Mesodermal cell (in vitro differentiated cells): ENCODE measurements around the gene SCUBE1.

Experiments
- H3K27ac ChIP-seq: 2 replicates; pipeline ENCODE4 v1.7.0; 2013; ENCODE audit warnings: mild to moderate bottlenecking, low read depth, low read length, moderate library complexity; ENCODE audit not compliant: severe bottlenecking
- H3K36me3 ChIP-seq: 2 replicates; pipeline ENCODE4 v1.7.1; 2013; ENCODE audit warnings: mild to moderate bottlenecking, low read length, moderate library complexity; ENCODE audit not compliant: control insufficient read depth, insufficient read depth
- H3K4me1 ChIP-seq: one replicate; pipeline ENCODE4 v1.7.1; 2013; ENCODE audit warnings: mild to moderate bottlenecking, low read length; ENCODE audit not compliant: insufficient read depth, control insufficient read depth, poor library complexity, severe bottlenecking
- H3K4me3 ChIP-seq: 2 replicates; pipeline ENCODE4 v1.7.0; 2013; ENCODE audit warnings: low read length, control low read depth, mild to moderate bottlenecking; ENCODE audit not compliant: insufficient read depth, poor library complexity, severe bottlenecking; ENCODE audit errors: extremely low read depth
- H3K9me3 ChIP-seq: 2 replicates; pipeline ENCODE4 v1.7.1; 2013; ENCODE audit warnings: mild to moderate bottlenecking, low read length, moderate library complexity; ENCODE audit not compliant: control insufficient read depth
- WGBS, 2 experiments: methylation state at CpG; one replicate each; pipeline ENCODE4 v1.1.5; 2013; ENCODE audit warnings: missing lambda C conversion rate in 2 of 2; ENCODE audit not compliant: insufficient coverage in 2 of 2; 5-methylcytosine and 5-hydroxymethylcytosine counted together

The SCUBE1 gene

DNA sequence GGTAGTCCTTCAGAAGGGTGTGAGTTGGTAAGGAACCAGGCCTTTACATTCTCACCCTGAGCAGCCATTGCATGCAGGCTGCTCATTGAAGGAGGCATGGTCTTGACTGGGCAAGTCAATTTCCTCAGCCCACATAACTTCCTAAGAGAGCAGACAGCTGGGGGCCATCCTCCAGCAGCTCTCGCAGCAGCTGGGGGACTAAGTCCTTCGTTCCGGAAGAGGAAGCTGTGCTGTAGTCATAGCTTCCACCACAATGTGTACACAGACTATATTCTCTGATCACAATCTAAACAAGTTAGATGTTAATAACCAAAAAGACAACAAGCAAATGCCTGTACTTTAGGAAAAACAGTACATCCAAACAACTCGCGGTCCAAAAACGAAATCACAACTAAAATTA is 38.5 kb upstream of the SCUBE1 start:
- 79 to 100% methylated on average over 3 to 6 of the region's 6 CpGs for WGBS, 2 experiments
- H3K4me3 ChIP-seq: no peak overlapping the region
- peaks cover 6% of the 10 kb centered on the region for H3K4me1 ChIP-seq
- H3K27ac ChIP-seq: no peak overlapping the region
- no peaks in the 10 kb centered on the region for H3K36me3 ChIP-seq
- no peaks in the 10 kb centered on the region for H3K9me3 ChIP-seq

DNA sequence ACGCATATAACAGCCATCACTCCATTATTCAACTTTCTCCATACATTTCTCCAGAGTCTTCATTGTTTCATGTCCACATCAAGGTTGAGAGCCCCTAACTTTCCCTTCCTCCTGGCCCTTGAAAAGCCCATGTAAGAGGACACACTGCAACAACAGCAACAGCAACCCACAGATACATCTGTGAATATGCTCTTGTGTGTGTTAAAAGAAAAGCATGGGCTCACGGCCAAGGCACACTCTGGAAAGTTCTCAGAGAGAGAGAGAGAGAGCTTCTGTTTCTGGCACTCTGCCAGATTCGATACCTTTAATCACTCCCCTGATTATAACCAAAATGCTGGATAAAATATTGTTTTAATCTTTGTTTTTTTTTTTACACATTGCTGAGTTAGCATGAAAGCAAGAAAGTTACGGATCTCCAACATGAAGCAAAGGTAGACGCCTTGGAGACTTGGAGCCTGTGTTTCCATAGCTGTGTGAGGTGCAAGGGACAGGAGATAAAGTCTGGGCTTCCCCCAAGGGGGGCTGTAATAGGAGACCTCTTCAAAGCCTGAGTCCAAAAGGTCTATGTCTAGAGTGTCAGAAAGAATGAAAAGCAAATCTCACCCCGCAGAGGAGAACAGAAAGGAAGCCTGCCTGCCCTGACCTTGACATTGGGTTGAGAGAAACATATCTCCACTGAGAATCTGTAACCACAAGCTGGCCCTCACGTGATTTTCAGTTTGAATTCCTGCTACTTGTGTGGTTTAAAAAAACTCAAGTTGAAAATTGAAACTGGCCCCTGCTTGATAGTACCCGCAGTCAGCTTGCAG is 34.9 kb upstream of the SCUBE1 start:
- H3K4me3 ChIP-seq: no peak overlapping the region
- peaks cover 4% of the 10 kb centered on the region for H3K9me3 ChIP-seq
- WGBS, 2 experiments: 81 to 94% methylated on average over 3 to 5 of the region's 8 CpGs
- peaks cover 6% of the 10 kb centered on the region for H3K4me1 ChIP-seq
- H3K36me3 ChIP-seq: no peaks in the 10 kb centered on the region
- no peak overlapping the region for H3K27ac ChIP-seq

- peaks cover 4% of the 10 kb centered on the region for H3K9me3 ChIP-seq
- H3K27ac ChIP-seq: no peak overlapping the region
- peaks cover 6% of the 10 kb centered on the region for H3K4me1 ChIP-seq
- H3K36me3 ChIP-seq: no peaks in the 10 kb centered on the region
- no peak overlapping the region for H3K4me3 ChIP-seq
- 94 to 96% methylated on average over 9 to 10 of the region's 10 CpGs for WGBS, 2 experiments
Observed at GRCh38 chr22:43377548-43377895, 34.4 kb upstream of the SCUBE1 start.

- Histone ChIP-seq H3K4me3 (no peak overlapping the region), H3K36me3 (no peaks in the 10 kb centered on the region), H3K9me3 (peaks cover 4% of the 10 kb centered on the region), H3K27ac (no peak overlapping the region), H3K4me1 (peaks cover 6% of the 10 kb centered on the region)
- 77 to 81% methylated on average over 9 to 11 of the region's 15 CpGs for WGBS, 2 experiments
Observed at GRCh38 chr22:43376765-43377547, 33.8 kb upstream of the SCUBE1 start.

DNA sequence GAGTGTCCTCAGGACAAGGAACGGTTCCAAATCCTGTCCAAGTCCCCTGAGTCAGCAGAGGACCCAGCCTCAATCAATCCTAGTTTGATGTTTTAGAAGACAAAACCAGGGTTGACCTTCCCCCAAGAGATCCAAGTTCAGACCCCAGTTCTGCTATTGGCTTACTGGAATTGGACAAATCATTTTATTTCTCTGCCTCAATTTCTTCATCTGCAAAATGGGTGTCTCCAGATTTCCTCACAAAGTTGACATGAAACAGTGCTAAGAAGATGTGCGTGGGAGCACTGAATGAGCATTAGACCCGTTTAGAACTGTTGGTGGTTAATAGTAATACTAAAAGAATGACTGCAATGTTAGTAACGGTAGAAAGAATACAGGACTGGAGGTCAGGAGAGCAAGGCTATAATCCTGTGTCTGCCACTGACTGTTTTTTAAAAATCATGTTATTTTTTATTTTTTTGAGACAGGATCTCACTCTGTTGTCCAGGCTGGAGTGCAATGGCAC is 32.8 kb upstream of the SCUBE1 start:
- H3K4me3 ChIP-seq: no peak overlapping the region
- no peaks in the 10 kb centered on the region for H3K36me3 ChIP-seq
- H3K4me1 ChIP-seq: peaks cover 6% of the 10 kb centered on the region
- WGBS, 2 experiments: 97 to 99% methylated on average over 4 of the region's 4 CpGs
- no peak overlapping the region for H3K27ac ChIP-seq
- H3K9me3 ChIP-seq: peaks cover 4% of the 10 kb centered on the region

GRCh38 chr22:43370036-43370435 is 26.9 kb upstream of the SCUBE1 start:
- 55 to 76% methylated on average over 4 to 5 of the region's 9 CpGs for WGBS, 2 experiments
- Histone ChIP-seq H3K4me1 (no peaks in the 10 kb centered on the region), H3K36me3 (no peaks in the 10 kb centered on the region), H3K4me3 (no peak overlapping the region), H3K27ac (no peak overlapping the region), H3K9me3 (peaks cover 4% of the 10 kb centered on the region)

DNA sequence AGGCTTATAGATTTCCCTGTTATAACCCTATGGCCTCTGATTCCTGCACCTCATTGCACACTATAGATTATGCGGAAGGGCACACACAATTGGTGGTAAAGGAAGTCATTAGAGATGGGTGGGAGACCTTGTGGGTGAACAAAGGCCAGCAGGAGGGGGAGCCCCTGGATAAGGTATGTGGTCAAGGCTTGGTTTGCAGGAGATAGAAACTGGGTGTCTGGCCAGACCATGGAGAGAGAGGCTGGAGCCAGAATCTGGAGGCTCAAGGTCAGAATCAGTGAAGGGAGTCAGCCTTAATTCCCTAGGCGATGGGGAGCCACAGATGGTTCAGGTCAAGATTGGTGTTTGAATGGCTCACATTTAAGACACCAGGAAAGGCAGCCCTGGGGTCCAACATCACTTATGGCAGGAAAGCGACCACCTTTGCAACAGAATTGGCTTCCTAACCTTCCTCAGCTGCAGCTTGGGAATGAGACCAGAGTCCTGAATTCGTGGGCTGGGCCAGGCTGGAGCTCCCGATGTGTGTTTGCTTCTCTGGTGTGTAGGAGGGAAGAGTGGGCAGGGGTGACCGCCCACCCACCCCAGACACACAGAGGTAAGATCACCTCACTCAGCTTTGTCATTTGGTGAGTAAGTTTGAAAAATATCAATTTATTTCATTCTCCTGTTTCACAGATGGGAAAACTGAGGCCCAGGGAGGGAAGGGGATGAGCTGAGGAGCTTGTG is 22.7 kb upstream of the SCUBE1 start:
- H3K9me3 ChIP-seq: no peaks in the 10 kb centered on the region
- WGBS, 2 experiments: 87 to 100% methylated on average over 2 to 3 of the region's 6 CpGs
- no peak overlapping the region for H3K4me3 ChIP-seq
- H3K4me1 ChIP-seq: peaks cover 7% of the 10 kb centered on the region
- H3K36me3 ChIP-seq: no peaks in the 10 kb centered on the region
- H3K27ac ChIP-seq: no peak overlapping the region

GRCh38 chr22:43364169-43364435 is 20.9 kb upstream of the SCUBE1 start:
- Histone ChIP-seq H3K4me1 (peaks cover 7% of the 10 kb centered on the region), H3K36me3 (no peaks in the 10 kb centered on the region), H3K27ac (no peak overlapping the region), H3K4me3 (no peak overlapping the region), H3K9me3 (no peaks in the 10 kb centered on the region)
- 87 to 91% methylated on average over 6 to 7 of the region's 8 CpGs for WGBS, 2 experiments

DNA sequence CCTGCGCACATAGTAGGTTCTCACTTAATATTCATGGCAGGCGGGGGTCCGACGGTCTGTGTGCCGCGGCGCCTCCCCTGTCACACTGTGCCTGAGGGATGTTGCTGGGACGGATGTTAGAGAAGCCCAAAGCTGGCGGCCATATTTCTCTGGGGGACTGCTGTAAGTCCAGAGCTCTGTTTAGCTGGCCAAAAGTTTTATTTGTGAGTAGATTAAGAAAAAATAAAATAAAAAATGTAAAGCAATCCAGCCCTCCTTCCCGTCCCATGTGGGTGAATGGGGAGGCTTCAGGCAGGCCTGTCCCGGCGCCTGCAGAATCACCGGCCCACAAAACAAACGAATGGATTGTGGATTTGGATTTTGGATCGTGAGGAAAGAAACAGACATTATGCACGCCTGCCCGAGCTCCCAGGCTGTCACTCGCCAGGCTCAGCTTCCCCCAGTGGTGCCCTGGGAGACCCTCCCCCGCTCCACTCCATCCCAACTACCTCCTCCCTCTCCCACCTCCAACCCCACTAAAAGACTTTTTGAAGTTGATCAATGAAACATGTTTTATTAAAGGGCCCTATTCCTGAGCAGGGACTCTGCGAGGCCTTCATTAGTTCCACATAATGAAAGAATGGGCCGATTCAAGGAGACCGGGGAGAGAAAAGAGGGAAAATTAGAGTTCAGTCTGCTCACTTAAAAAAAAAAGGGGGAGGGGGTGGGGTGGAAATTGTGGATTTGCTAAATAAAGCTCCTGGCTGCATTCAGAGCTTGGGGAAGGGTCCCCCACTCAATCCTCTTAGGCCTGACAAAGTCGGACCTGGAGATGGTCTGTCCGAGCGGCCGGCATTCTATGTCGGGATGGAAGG is 20.4 kb upstream of the SCUBE1 start:
- peak overlapping the region; percentile 24 for H3K27ac ChIP-seq
- H3K4me1 ChIP-seq: peaks cover 7% of the 10 kb centered on the region
- H3K9me3 ChIP-seq: no peaks in the 10 kb centered on the region
- H3K4me3 ChIP-seq: no peak overlapping the region
- WGBS, 2 experiments: 82% methylated on average over 19 to 25 of the region's 27 CpGs
- no peaks in the 10 kb centered on the region for H3K36me3 ChIP-seq

GRCh38 chr22:43360576-43360975 is 17.4 kb upstream of the SCUBE1 start:
- H3K27ac ChIP-seq: no peak overlapping the region
- whole genome bisulfite sequencing, 2 experiments: 91 to 92% methylated on average over 9 of the region's 9 CpGs
- H3K4me1 ChIP-seq: peaks cover 7% of the 10 kb centered on the region
- H3K9me3 ChIP-seq: no peaks in the 10 kb centered on the region
- no peak overlapping the region for H3K4me3 ChIP-seq
- no peaks in the 10 kb centered on the region for H3K36me3 ChIP-seq
